CD4-positive, alpha-beta T cell treated with Interferon gamma for 1 hour (primary cell): ENCODE results near the gene GPR179.

Experiments used
- DNase-seq: peaks from one replicate; pipeline ENCODE4 v3.0.0-alpha.2; 2020

Gene GPR179

GRCh38 chr17:38343608-38344419 lies at the start of gene GPR179:
Gene GPR179 (minus strand): TSS chr17:38343956. CDS start chr17:38343789, 167 bp downstream.
- DNase-seq = no peak

- DNase-seq = no peak
These were observed 35.7 kb upstream of the GPR179 start for GRCh38 chr17:38379448-38379847.

- DNase-seq = no peak
These were observed 25.5 kb upstream of the GPR179 start for GRCh38 chr17:38369124-38369886.

- DNase-seq = no peak
These were observed 21.0 kb upstream of the GPR179 start for GRCh38 chr17:38364741-38365140.

GRCh38 chr17:38363016-38363415 lies 19.3 kb upstream of the GPR179 start:
- no peak for DNase-seq

GRCh38 chr17:38361694-38362465 lies 18.1 kb upstream of the GPR179 start:
- DNase-seq = no peak

- no peak for DNase-seq
These were observed 15.1 kb upstream of the GPR179 start for GRCh38 chr17:38358586-38359513.

- no peak for DNase-seq
These were observed 13.8 kb upstream of the GPR179 start for GRCh38 chr17:38357486-38358123.

GRCh38 chr17:38355251-38355650 lies 11.5 kb upstream of the GPR179 start:
- DNase-seq = no peak

GRCh38 chr17:38354466-38354865 lies 10.7 kb upstream of the GPR179 start:
- no peak for DNase-seq

- DNase-seq = no peak
These were observed 9.9 kb upstream of the GPR179 start for GRCh38 chr17:38353668-38354067.

GRCh38 chr17:38353086-38353604 lies 9.4 kb upstream of the GPR179 start:
- no peak for DNase-seq

- no peak for DNase-seq
These were observed 8.7 kb upstream of the GPR179 start for GRCh38 chr17:38352245-38353085.

GRCh38 chr17:38351412-38352222 lies 7.9 kb upstream of the GPR179 start, which contains the start of gene SOCS7:
Gene SOCS7 (plus strand): TSS chr17:38351844. CDS start chr17:38352053, 209 bp downstream.
- DNase-seq = peak; percentile 89

- no peak for DNase-seq
These were observed 6.3 kb upstream of the GPR179 start for GRCh38 chr17:38350035-38350434.

GRCh38 chr17:38349097-38349730 lies 5.5 kb upstream of the GPR179 start:
- DNase-seq = peak; percentile 79

- no peak for DNase-seq
These were observed 2.0 kb upstream of the GPR179 start for GRCh38 chr17:38345743-38346142.

- DNase-seq = no peak
These were observed 627 bp upstream of the GPR179 start for GRCh38 chr17:38344420-38344745.
